Right ventricle myocardium inferior (tissue), 1 donor: ENCODE data around the gene YWHAE. TPM values are rescaled to one million over a fixed set of nuclear protein-coding genes. Genes with fewer than 3 reads are reported as not detected.
"Not testable (repeated sequence)": the region's sequence is repeated elsewhere in the genome, so short reads cannot be mapped to it uniquely, and the experiment has no call there.

Source experiments
- ATAC-seq: fragments of 200-7000 bp; cut with Tn5 transposase; one replicate; pipeline ENCODE4 v1.9.1; 2020; ENCODE audit warnings: mild to moderate bottlenecking, moderate library complexity
- DNase-seq: peaks from one replicate; pipeline ENCODE4 v3.0.0; 2021; ENCODE audit errors: missing footprints
- intact Hi-C: fragments of 100-400 bp; cut with DNase I; formaldehyde crosslinking; loops from one replicate; pipeline ENCODE4 v1.11.0; 2022
- total RNA-seq: library from RNA; stranded (reverse); fragmentation: NEBNext Ultra II Directional; extraction: Animal tissue kit (Norgen Biotek cat#: 25700); gene quantifications from one replicate; pipeline ENCODE4 v1.2.1, GENCODE V29; 2021
- donor health status: DM: no; HTN: yes; CAD: no; lungs with severe emphysema.

The YWHAE gene
- total RNA-seq, 1 donor from 2014 or later: 640 TPM

DNA sequence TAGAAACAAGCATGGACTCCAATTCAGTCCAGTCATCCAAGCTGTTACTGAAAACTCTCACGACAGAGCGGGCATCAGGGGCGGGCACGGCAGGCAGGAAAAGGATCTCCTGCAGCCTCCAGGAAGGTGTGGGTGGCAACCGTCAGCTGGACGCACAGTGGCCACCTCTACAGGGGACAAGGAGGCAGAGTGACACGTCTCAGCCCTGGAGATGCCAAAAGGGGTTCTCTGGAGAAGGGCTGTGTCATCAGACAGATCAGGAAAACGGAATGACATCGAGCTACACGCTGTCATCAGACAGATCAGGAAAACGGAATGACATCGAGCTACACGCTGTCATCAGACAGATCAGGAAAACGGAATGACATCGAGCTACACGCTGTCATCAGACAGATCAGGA, 92.2 kb downstream of the YWHAE start:
- intact Hi-C loops, ATAC-seq, DNase-seq: not testable (repeated sequence)

DNA sequence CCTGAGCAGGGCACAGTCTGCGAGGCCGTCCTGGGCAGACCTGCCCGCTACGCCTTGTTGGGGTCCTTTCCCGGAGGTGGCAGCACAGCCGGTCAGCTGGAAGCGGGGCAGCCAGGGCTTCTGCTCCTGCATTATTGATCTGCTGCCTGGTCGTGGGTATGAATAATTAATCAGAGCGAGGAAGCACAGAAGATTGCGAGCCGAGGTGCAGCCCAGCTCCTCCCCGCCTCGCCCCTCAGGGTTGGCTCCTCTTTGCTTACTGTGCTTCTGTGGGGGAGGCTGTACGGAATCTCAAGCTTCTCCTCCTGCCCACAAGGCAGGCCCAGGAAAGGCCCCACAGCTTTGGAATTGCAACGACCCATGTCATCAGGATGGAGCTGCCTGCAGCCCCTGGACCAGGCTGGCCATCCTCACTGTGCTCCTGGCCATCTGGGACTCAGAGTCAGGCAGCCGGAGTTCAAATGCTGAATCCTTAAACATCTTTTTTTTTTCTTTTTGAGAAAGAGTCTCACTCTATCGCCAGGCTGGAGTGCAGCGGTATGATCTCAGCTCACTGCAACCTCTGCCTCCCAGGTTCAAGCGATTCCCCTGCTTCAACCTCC, 95.0 kb downstream of the YWHAE start:
- no peak for DNase-seq
- no peak for ATAC-seq
- intact Hi-C loops: no loop called here

DNA sequence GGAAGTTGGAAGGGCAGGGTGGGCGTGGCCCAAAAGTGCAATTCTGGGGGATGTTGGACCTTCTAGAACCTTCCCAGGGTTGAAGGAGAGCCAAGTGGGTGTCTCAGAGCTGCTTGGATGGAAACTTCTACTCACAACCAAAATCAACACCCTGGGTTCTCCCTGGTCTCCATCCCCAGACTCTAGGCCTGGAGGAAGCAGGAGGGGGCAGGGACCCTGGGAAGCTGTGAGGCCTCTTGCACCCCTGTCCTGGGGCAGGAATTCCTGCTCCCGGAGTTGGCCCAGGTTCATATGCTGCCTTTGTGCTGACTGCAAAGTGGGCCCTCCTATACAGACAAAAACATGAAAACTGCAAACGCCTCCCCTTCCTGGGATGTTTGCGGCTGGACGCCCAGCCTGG, 95.5 kb downstream of the YWHAE start:
- ATAC-seq (no peak), DNase-seq (no peak)
- intact Hi-C loops: no loop called here

DNA sequence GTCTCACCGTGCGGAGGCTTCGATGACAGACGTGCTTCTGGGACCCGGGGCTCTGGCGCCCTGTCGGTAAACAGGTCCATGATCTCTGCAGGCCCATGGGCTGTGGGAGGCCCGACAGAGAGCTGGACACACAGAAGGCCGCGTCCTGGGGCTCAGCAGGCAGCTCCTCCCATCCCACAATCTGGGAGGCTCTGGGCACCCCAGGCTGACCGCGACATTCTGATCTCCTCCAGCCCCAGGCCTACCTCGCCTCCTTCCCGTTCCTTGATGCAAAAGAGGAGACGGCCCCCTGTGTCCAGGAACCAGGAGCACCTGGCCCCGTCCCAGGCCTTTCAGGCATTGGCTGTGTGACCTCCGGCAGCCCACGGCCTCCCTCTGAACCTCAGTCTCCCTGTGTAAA, 97.3 kb downstream of the YWHAE start:
- intact Hi-C loops: no loop called here
- DNase-seq (no peak), ATAC-seq (no peak)

DNA sequence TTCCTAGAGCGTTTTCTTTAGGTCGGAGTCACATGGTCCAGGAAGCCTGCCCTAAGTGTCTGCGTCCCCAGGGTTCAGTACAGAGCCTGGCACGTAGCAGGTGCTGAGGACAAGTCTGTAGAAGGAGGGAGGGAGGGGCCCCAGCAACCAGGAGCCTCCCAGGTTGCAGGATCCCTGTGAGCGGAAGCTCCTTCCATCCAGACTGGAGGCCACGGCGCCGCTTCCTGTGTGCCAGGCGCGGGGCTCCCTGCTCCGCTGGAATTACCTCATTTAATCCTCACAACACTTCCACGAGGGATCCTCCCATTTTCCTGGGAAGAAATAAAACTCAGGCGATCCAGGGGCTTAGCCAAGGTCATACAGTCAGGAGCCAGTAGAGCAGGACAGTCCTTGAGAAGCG, 98.5 kb downstream of the YWHAE start:
- ATAC-seq (no peak), DNase-seq (no peak)
- intact Hi-C loops: no loop called here

DNA sequence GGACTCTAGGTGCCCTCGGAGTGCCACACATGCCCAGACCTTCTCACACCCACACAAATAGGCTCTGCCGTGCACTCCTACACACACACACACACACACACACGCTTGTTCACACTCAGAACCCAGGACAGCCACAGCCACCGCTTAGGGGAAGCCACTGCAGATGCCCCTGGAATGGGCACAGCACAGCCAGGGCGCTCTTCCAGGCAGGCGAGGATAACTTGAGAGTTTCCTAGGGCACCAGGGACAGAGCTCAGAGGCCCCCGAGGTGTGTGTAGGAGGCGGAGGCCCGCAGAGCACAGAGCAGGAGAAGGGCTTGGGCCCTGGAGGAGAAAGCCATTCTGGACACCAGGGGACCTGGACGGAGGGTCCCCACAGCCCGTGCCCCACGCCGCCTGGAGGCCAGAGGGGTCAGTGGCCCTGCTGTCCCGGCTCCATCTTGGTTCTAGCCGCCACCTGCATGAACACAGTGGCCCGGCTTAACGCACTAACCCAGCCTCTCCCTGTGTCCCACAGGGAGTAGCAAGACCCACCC, 99.6 kb downstream of the YWHAE start:
- intact Hi-C loops: no loop called here
- DNase-seq (no peak), ATAC-seq (no peak)

DNA sequence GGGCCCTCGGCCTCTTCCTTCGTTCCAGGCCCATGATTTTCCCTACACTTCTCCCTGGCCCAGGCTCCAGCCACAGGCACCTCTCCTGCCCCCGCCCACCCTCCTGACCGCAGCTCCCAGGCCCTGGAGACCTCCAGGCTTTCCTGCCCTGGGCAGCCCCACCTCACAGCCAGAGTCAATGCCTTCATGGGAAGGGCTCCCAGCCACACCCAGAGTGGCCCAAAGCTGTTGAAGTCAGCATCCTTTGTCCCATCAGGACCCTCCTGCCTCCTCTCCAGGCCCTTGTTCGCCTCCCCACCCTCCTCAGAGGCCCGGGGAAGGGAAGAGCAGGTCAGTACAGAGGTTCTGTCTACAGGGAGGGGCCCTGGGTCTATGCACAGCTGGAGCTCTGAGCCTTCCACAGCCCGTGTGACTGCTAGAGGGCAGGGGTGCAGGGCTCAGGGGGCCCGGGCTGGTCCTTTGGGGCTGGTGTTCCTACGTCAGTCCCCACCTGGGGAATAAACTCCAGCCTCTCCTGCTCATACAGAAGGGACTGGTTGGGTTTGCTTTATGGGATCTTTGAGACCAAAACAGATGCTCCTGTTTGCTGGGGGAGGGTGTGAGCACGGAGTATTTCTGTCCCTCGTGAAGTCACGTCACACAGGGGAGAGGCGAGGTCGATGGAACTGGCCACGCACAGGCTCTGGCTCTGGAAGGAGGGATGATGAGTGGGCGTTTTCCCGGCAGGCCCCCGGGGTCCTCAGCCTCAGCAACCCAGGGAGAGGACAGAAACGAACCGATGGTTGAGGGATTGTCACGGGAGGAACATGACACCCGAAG, 100.3 kb downstream of the YWHAE start:
- ATAC-seq (peak; percentile 44), DNase-seq (no peak)
- intact Hi-C loops: no loop called here

DNA sequence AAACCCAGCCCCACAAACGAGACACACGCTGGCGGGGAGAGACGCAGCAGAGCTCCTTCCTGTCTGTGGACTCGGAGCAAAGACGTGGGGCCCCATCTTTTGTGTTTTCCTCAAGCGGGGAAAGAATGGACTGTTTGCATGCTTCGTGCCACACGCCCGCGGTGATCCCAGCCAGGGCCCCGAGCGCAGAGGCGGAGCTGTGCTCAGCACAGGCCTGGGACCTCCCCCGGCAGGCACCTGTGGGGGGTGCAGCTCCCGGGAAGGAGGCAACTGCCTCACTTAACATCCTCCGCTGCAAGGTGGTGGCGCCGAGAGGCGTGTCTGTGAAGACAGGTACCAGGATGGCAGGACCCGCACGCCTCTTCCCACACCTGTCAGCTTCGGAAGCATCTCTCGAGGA, 101.4 kb downstream of the YWHAE start:
- intact Hi-C loops: no loop called here
- ATAC-seq: no peak
- no peak for DNase-seq

Other genes starting within 250 kb of the YWHAE start
- gene ABR, start 220.2 kb downstream of the YWHAE start, total RNA-seq: 147 TPM
- not detected for gene BHLHA9, start 129.8 kb downstream of the YWHAE start, total RNA-seq
- gene TRARG1, start 120.6 kb downstream of the YWHAE start, total RNA-seq: 2.2 TPM
- 43.9 TPM for gene CRK, start 56.0 kb upstream of the YWHAE start, total RNA-seq
- gene MYO1C, start 92.5 kb upstream of the YWHAE start, total RNA-seq: 196 TPM
- gene INPP5K, start 116.4 kb upstream of the YWHAE start, total RNA-seq: 35.4 TPM
- 52.9 TPM for gene PITPNA, start 162.6 kb upstream of the YWHAE start, total RNA-seq
- 5.5 TPM for gene SLC43A2, start 228.6 kb upstream of the YWHAE start, total RNA-seq
- 12.4 TPM for gene SCARF1, start 245.5 kb upstream of the YWHAE start, total RNA-seq
- gene RILP, start 249.6 kb upstream of the YWHAE start, total RNA-seq: 73.0 TPM